Left forelimb (tissue), 1 donor: ENCODE results near the gene PPM1M.

ENCODE experiments used
- DNase-seq: peaks from one replicate; pipeline ENCODE4 v3.0.0-alpha.2; 2018; ENCODE audit warnings: low spot score

The PPM1M gene

GRCh38 chr3:52297242-52298148 is 51.9 kb downstream of the PPM1M start:
- no peak for DNase-seq

GRCh38 chr3:52298149-52299098 is 52.9 kb downstream of the PPM1M start:
- no peak for DNase-seq

GRCh38 chr3:52299247-52299878 is 53.8 kb downstream of the PPM1M start:
- no peak for DNase-seq
